Hindlimb muscle (tissue), 1 donor: ENCODE measurements around the gene ASIC3. TPM values are rescaled to one million over a fixed set of nuclear protein-coding genes. Genes with fewer than 3 reads are reported as not detected.

Source experiments
- DNase-seq: peaks from one replicate; pipeline ENCODE4 v3.0.0-alpha.2; 2013
- polyA plus RNA-seq: library from polyadenylated mRNA; unstranded; fragments of 120-200 nt; gene quantifications from one replicate; pipeline ENCODE4 v1.2.1, GENCODE V29; 2013; ENCODE audit not compliant: insufficient read length

The ASIC3 gene
- polyA plus RNA-seq, 1 donor, result 4.2 TPM

GRCh38 chr7:151057989-151058780 is 9.9 kb downstream of the ASIC3 start:
- peak; percentile 99 for DNase-seq

- no peak for DNase-seq
These were observed 10.5 kb downstream of the ASIC3 start for GRCh38 chr7:151058781-151059366.

- peak; percentile 93 for DNase-seq
These were observed 11.2 kb downstream of the ASIC3 start, which contains the start of gene SLC4A2 for GRCh38 chr7:151059367-151060112. SLC4A2 (plus strand) TSS chr7:151059589; CDS start chr7:151061988, 2,399 bp downstream.

- no peak for DNase-seq
These were observed 11.7 kb downstream of the ASIC3 start for GRCh38 chr7:151060113-151060415.

- no peak for DNase-seq
These were observed 12.3 kb downstream of the ASIC3 start for GRCh38 chr7:151060416-151061212.

GRCh38 chr7:151061213-151062110 is 13.1 kb downstream of the ASIC3 start:
- DNase-seq, result no peak

DNA sequence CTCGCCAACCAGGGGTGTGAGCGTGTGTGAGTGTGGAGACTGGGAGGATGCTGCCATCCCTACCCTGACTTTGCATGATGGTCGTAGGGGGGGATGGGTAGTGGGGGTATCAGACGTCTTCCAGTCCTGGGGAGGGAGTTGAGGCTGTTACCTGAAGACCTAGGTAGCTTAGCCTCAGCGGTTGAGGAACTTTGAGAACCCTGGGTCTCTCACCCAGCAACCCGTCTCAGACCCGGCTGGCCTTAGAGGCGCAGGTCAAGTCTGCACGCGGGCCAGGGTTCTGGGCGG is 13.7 kb downstream of the ASIC3 start:
- DNase-seq, result no peak

GRCh38 chr7:151062399-151063211 is 14.3 kb downstream of the ASIC3 start:
- no peak for DNase-seq

GRCh38 chr7:151063212-151063561 is 14.9 kb downstream of the ASIC3 start:
- DNase-seq, result no peak

GRCh38 chr7:151064454-151064853 is 16.1 kb downstream of the ASIC3 start:
- no peak for DNase-seq

GRCh38 chr7:151064993-151065392 is 16.7 kb downstream of the ASIC3 start:
- DNase-seq, result no peak

GRCh38 chr7:151065516-151065915 is 17.2 kb downstream of the ASIC3 start:
- no peak for DNase-seq

DNA sequence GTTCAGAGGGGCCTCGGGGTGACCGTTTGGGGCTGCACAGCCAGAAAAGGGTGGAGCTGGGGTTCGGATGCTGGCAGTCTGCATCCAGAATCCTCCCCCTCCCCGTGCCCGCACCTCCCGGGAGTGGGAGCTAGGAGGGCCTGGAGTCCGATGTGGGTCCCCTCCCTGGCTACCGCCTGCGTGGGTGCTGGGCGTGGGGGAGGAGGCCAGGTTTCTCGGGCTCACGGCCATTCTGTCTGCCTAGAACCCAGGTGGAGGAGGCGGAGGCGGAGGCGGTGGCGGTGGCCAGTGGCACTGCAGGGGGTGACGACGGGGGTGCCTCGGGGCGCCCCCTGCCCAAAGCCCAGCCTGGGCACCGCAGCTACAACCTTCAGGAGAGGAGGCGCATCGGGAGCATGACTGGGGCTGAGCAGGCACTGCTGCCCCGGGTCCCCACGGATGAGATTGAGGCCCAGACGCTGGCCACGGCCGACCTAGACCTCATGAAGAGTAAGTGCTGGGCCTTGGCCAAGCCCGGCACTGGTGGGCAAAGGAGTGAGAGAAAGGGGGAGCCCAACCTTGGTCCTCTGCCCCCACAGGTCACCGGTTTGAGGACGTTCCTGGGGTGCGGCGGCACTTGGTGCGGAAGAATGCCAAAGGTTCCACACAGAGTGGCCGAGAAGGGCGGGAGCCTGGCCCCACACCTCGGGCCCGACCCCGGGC is 18.1 kb downstream of the ASIC3 start:
- no peak for DNase-seq

DNA sequence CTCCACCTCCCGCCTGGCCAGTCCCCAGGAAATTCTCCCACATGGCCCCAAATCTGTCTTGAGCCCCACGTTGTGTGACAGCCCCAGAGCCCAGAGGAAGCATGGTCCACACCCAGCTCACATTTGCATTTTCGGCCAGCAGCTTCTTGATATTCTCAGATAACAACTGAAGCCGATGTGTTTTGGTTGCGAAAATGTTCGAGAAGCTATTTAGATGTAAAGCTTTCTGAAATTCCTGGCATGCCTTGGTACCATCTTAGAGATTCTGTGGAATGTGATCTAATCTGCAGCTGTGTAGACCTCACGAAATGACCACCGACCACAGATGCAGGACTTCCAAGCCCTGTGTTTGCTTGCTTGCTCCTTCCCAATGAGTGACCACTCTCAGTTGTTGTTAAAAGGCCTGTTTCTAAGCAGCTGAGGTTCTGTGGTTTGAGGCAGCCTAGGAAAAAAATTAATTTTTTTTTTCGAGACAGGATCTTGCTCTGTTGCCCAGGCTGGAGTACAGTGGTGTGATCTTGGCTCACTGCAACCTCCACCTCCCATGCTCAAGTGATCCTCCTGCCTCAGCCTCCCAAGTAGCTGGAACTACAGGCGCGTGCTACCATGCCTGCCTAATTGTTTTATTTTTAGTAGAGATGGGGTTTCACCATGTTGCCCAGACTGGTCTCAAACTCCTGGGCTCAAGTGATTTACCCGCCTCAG is 19.9 kb downstream of the ASIC3 start:
- no peak for DNase-seq

DNA sequence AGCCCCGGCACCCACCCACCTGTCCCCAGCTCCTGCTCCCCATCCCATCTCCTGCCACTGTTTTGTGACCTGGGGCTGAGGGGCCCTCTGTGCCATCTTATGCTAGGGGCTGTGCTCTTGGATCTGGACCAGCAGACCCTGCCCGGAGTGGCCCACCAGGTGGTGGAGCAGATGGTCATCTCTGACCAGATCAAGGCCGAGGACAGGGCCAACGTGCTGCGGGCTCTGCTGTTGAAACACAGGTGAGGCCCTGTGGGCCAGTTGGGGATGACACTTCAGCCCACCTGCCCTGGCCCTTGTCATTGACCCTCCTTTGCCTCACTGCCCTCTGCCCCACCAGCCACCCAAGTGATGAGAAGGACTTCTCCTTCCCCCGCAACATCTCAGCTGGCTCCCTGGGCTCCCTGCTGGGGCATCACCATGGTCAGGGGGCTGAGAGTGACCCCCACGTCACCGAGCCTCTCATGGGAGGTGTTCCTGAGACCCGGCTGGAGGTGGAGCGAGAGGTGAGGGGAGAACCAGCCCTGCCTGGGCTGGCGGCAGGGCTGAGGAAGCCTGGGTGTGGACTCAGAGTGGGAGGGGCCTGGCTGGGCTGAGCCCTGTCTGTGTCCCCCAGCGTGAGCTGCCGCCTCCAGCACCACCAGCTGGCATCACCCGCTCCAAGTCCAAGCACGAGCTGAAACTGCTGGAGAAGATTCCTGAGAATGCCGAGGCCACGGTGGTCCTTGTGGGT is 21.7 kb downstream of the ASIC3 start:
- no peak for DNase-seq

- no peak for DNase-seq
These were observed 22.2 kb downstream of the ASIC3 start for GRCh38 chr7:151070574-151070960.

DNA sequence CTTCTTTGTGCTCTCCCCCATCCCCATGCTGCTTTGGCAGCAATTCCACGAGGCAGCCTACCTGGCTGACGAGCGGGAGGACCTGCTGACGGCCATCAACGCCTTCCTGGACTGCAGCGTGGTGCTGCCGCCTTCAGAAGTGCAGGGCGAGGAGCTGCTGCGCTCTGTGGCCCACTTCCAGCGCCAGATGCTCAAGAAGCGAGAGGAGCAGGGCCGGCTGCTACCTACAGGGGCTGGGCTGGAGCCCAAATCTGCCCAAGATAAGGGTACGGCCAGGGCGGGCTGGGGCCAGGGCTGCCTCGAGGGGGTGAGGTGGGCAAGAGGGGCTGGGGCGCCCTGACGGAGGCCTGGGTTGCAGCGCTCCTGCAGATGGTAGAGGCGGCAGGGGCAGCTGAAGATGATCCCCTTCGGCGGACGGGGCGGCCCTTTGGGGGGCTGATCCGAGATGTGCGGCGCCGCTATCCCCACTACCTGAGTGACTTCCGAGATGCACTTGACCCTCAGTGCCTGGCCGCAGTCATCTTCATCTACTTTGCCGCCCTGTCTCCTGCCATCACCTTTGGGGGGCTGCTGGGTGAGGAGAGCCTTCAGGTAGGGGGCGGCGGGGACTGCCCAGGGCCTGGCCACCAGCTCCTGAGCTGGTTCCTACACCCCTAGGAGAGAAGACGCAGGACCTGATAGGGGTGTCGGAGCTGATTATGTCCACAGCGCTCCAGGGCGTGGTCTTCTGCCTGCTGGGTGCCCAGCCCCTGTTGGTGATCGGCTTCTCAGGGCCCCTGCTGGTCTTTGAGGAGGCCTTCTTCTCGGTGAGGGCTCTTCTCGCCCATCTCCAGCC is 22.9 kb downstream of the ASIC3 start:
- DNase-seq, result no peak

DNA sequence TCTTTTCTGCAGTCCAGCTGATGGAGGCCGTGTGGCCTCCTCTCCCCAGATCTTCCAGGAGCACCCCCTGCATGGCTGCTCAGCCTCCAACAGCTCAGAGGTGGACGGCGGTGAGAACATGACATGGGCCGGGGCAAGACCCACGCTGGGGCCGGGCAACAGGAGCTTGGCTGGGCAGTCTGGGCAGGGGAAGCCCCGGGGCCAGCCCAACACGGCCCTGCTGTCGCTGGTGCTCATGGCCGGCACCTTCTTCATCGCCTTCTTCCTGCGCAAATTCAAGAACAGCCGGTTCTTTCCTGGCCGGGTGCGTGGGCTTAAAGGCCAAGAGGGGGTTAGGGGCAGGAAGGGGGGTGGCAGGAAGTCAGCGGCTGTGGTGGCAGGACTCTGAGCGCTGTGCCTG is 25.7 kb downstream of the ASIC3 start:
- DNase-seq, result no peak
